OCI-LY7 (cell line): ENCODE data around the gene RPS19BP1. TPM values are rescaled to one million over a fixed set of nuclear protein-coding genes. Genes with fewer than 3 reads are reported as not detected.
A peak's percentile ranks its signal among the peaks of the same experiment; 100 is the strongest.

Experiments used
- BruUV-seq: library from RNA; stranded (reverse); fragments of 400-500 nt; replicated peaks from 2 replicates; lab custom pipeline; 2021; lab: Mats Ljungman, UMichigan
- CTCF ChIA-PET: fragments of 300-600 bp; sonication (Branson Sonifier 250); formaldehyde crosslinking; loops from one replicate; lab custom pipeline; 2022; ENCODE audit warnings: antibody characterized with exemption; ENCODE audit not compliant: unreplicated experiment; lab: Charles Lee
- POLR2A ChIA-PET: fragments of 300-600 bp; sonication (Branson Sonifier 250); formaldehyde crosslinking; loops from one replicate; lab custom pipeline; 2022; ENCODE audit warnings: antibody characterized with exemption; lab: Charles Lee
- DNase-seq: peaks from one replicate; pipeline ENCODE4 v3.0.0-alpha.2; 2015; ENCODE audit warnings: low spot score
- H2AFZ ChIP-seq: fragments of 200-600 bp; sonication (generic), shearing (Covaris generic); 2 replicates; pipeline ENCODE4 v1.6.1; 2014; ENCODE audit warnings: mild to moderate bottlenecking, antibody characterized with exemption, low read length, moderate library complexity
- H3K27ac ChIP-seq: fragments of 200-600 bp; sonication (generic); 2 replicates; pipeline ENCODE4 v1.5.1; 2014; ENCODE audit warnings: mixed run types, low read depth, mild to moderate bottlenecking, moderate library complexity, low read length, inconsistent platforms; ENCODE audit not compliant: poor library complexity, severe bottlenecking
- H3K36me3 ChIP-seq: fragments of 200-600 bp; sonication (generic); 2 replicates; pipeline ENCODE4 v1.6.1; 2014; ENCODE audit warnings: mild to moderate bottlenecking, antibody characterized with exemption, low read length, moderate library complexity, mixed read lengths; ENCODE audit not compliant: insufficient read depth
- H3K4me1 ChIP-seq: fragments of 200-600 bp; sonication (generic); 2 replicates; pipeline ENCODE4 v1.5.1; 2014; ENCODE audit warnings: mild to moderate bottlenecking, low read length; ENCODE audit not compliant: insufficient read depth, poor library complexity, severe bottlenecking
- H3K4me2 ChIP-seq: fragments of 200-600 bp; sonication (generic); 2 replicates; pipeline ENCODE4 v1.6.1; 2014; ENCODE audit warnings: mild to moderate bottlenecking, low read length
- H3K4me3 ChIP-seq: fragments of 200-600 bp; sonication (generic); 2 replicates; pipeline ENCODE4 v1.5.1; 2014; ENCODE audit warnings: mild to moderate bottlenecking, low read depth, low read length; ENCODE audit not compliant: poor library complexity, severe bottlenecking
- H3K79me2 ChIP-seq: fragments of 200-600 bp; sonication (generic); 2 replicates; pipeline ENCODE4 v1.6.1; 2016; ENCODE audit warnings: low read depth, mild to moderate bottlenecking, low read length, moderate library complexity, mixed read lengths; ENCODE audit not compliant: insufficient read depth
- H3K9me2 ChIP-seq: fragments of 200-600 bp; sonication (generic); 2 replicates; pipeline ENCODE4 v1.6.1; 2016; ENCODE audit warnings: mild to moderate bottlenecking, low read length, mixed read lengths; ENCODE audit not compliant: insufficient read depth
- H3K9me3 ChIP-seq: fragments of 200-600 bp; sonication (generic); 2 replicates; pipeline ENCODE4 v1.6.1; 2014; ENCODE audit warnings: mild to moderate bottlenecking, mixed run types, low read length, mixed read lengths
- H4K20me1 ChIP-seq: fragments of 200-600 bp; sonication (generic); 2 replicates; pipeline ENCODE4 v1.6.1; 2014; ENCODE audit warnings: mild to moderate bottlenecking, antibody characterized with exemption, low read length, moderate library complexity, mixed read lengths; ENCODE audit not compliant: insufficient read depth
- CTCF ChIP-seq: fragments of 200-600 bp; sonication (generic); conservative IDR thresholded peaks from 2 replicates; pipeline ENCODE4 v1.5.1; 2014; ENCODE audit warnings: mild to moderate bottlenecking, antibody characterized with exemption, low read length, moderate library complexity, mixed read lengths
- EZH2phosphoT487 ChIP-seq: fragments of 200-600 bp; sonication (generic); IDR thresholded peaks from 2 replicates; pipeline ENCODE4 v1.6.1; 2018; ENCODE audit warnings: low read depth, borderline replicate concordance, mild to moderate bottlenecking, mixed run types, antibody characterized with exemption, low read length, moderate library complexity, mixed read lengths
- intact Hi-C: fragments of 100-400 bp; cut with micrococcal nuclease; formaldehyde crosslinking; loops from one replicate; pipeline ENCODE4 v1.10.0; 2022; ENCODE audit not compliant: unreplicated experiment
- total RNA-seq, 2 experiments: library from RNA; depleted of rRNA in 1 of 2; stranded (reverse); fragments of >200 nt in 1 of 2; shearing (Covaris generic) in 1 of 2; gene quantifications; 2 replicates each; pipeline ENCODE4 v1.2.3, GENCODE V29; 2014 to 2022

Gene RPS19BP1
- total RNA-seq, 2 experiments from 2014 or later = 88.1 to 148 TPM

- H4K20me1 ChIP-seq = peaks cover 18% of the 10 kb centered on the region; the same call in 1 of the 2 replicates
- H2AFZ ChIP-seq = no peak overlapping the region
- peak overlapping the region; percentile 95 for H3K27ac ChIP-seq
- peaks cover 92% of the 10 kb centered on the region for H3K4me1 ChIP-seq
- H3K79me2 ChIP-seq = peaks cover 45% of the 10 kb centered on the region
- CTCF ChIA-PET = interaction anchor here (3.2 kb wide), 1 partner anchor 30 kb away, joined by 17 read pairs; no protein-coding TSS in a partner anchor
- peak overlapping the region; percentile 81 for H3K4me2 ChIP-seq
- H3K36me3 ChIP-seq = peaks cover 84% of the 10 kb centered on the region
- no peak for TF ChIP-seq EZH2phosphoT487
- TF ChIP-seq CTCF = no peak
- H3K4me3 ChIP-seq = peak overlapping the region; percentile 97
- peak; percentile 85 for DNase-seq
- H3K9me3 ChIP-seq = no peaks in the 10 kb centered on the region
- BruUV-seq = no TSS peak
- no peaks in the 10 kb centered on the region for H3K9me2 ChIP-seq
- POLR2A ChIA-PET = interaction anchor here (0.6 to 1.6 kb wide), 2 partner anchors 25 to 924 kb away, joined by 3 to 8 read pairs; partner anchors contain the start of gene MIEF1
- intact Hi-C loops = loop anchor here (5.0 kb wide), 3 partner anchors 129 to 374 kb away; partner anchors contain the start of genes CBX7 and TAB1
These were observed 5.8 kb downstream of the RPS19BP1 start for GRCh38 chr22:39526736-39527171.

- Histone ChIP-seq H2AFZ (no peak overlapping the region), H3K9me3 (no peaks in the 10 kb centered on the region), H3K79me2 (peaks cover 45% of the 10 kb centered on the region), H3K4me1 (peaks cover 80% of the 10 kb centered on the region), H3K27ac (peak overlapping the region; percentile 95), H3K9me2 (no peaks in the 10 kb centered on the region), H3K36me3 (peaks cover 85% of the 10 kb centered on the region), H3K4me2 (peak overlapping the region; percentile 81), H4K20me1 (peaks cover 25% of the 10 kb centered on the region), H3K4me3 (peak overlapping the region; percentile 45)
- TF ChIP-seq CTCF = no peak
- TF ChIP-seq EZH2phosphoT487 = no peak
- CTCF ChIA-PET = no interaction called here
- no peak for DNase-seq
- BruUV-seq = no TSS peak
- intact Hi-C loops = loop anchor here (5.0 kb wide), 3 partner anchors 128 to 373 kb away; partner anchors contain the start of genes CBX7 and TAB1
- POLR2A ChIA-PET = interaction anchor here (0.6 kb wide), 2 partner anchors 849 to 1183 kb away, joined by 3 to 4 read pairs; no protein-coding TSS in a partner anchor
These were observed 6.9 kb downstream of the RPS19BP1 start for GRCh38 chr22:39525658-39525975.
